Mucosa of stomach (tissue), 1 donor: Measurements from ENCODE around the gene MKRN3.

ENCODE experiments used
- H3K27me3 ChIP-seq: one replicate; pipeline ENCODE4 v1.7.0; 2013; ENCODE audit warnings: mild to moderate bottlenecking, low read length; ENCODE audit not compliant: control insufficient read depth, insufficient read depth
- H3K36me3 ChIP-seq: one replicate; pipeline ENCODE4 v1.7.0; 2013; ENCODE audit warnings: low read length; ENCODE audit not compliant: control insufficient read depth, insufficient read depth
- H3K4me1 ChIP-seq: one replicate; pipeline ENCODE4 v1.7.0; 2013; ENCODE audit warnings: mild to moderate bottlenecking, low read length; ENCODE audit not compliant: control insufficient read depth, insufficient read depth
- H3K4me3 ChIP-seq: one replicate; pipeline ENCODE4 v1.7.0; 2013; ENCODE audit warnings: low read length
- H3K9ac ChIP-seq: one replicate; pipeline ENCODE4 v1.7.0; 2013; ENCODE audit warnings: mild to moderate bottlenecking, low read length, moderate library complexity
- H3K9me3 ChIP-seq: one replicate; pipeline ENCODE4 v1.7.0; 2013; ENCODE audit warnings: mild to moderate bottlenecking, low read length, moderate library complexity; ENCODE audit not compliant: control insufficient read depth
- donor health status: Pancreatic carcinoma.

MKRN3 gene

GRCh38 chr15:23564821-23565394, 566 bp upstream of the MKRN3 start:
- Histone ChIP-seq H3K9ac (no peak overlapping the region), H3K9me3 (no peaks in the 10 kb centered on the region), H3K4me1 (no peaks in the 10 kb centered on the region), H3K36me3 (no peaks in the 10 kb centered on the region), H3K27me3 (no peaks in the 10 kb centered on the region), H3K4me3 (no peak overlapping the region)

GRCh38 chr15:23566071-23566554, 639 bp downstream of the MKRN3 start:
- no peaks in the 10 kb centered on the region for H3K9me3 ChIP-seq
- H3K27me3 ChIP-seq = no peaks in the 10 kb centered on the region
- H3K9ac ChIP-seq = no peak overlapping the region
- no peak overlapping the region for H3K4me3 ChIP-seq
- no peaks in the 10 kb centered on the region for H3K36me3 ChIP-seq
- H3K4me1 ChIP-seq = no peaks in the 10 kb centered on the region

- Histone ChIP-seq H3K27me3 (no peaks in the 10 kb centered on the region), H3K4me1 (no peaks in the 10 kb centered on the region), H3K4me3 (no peak overlapping the region), H3K9me3 (no peaks in the 10 kb centered on the region), H3K9ac (no peak overlapping the region), H3K36me3 (no peaks in the 10 kb centered on the region)
Measured at GRCh38 chr15:23566651-23567050, 1.2 kb downstream of the MKRN3 start.

- Histone ChIP-seq H3K27me3 (no peaks in the 10 kb centered on the region), H3K4me3 (no peak overlapping the region), H3K36me3 (no peaks in the 10 kb centered on the region), H3K9ac (no peak overlapping the region), H3K4me1 (no peaks in the 10 kb centered on the region), H3K9me3 (no peaks in the 10 kb centered on the region)
Measured at GRCh38 chr15:23567921-23568320, 2.4 kb downstream of the MKRN3 start.

GRCh38 chr15:23569151-23569925, 3.9 kb downstream of the MKRN3 start:
- Histone ChIP-seq H3K9ac (no peak overlapping the region), H3K4me3 (no peak overlapping the region), H3K9me3 (no peaks in the 10 kb centered on the region)

GRCh38 chr15:23570486-23570885, 5.0 kb downstream of the MKRN3 start:
- H3K4me1 ChIP-seq = no peaks in the 10 kb centered on the region
- H3K4me3 ChIP-seq = no peak overlapping the region
- H3K9ac ChIP-seq = no peak overlapping the region
- no peaks in the 10 kb centered on the region for H3K9me3 ChIP-seq
- no peaks in the 10 kb centered on the region for H3K36me3 ChIP-seq
- no peaks in the 10 kb centered on the region for H3K27me3 ChIP-seq

More at GRCh38 chr15:23569151-23569925, 3.9 kb downstream of the MKRN3 start:
- Histone ChIP-seq H3K27me3 (no peaks in the 10 kb centered on the region), H3K36me3 (no peaks in the 10 kb centered on the region), H3K4me1 (no peaks in the 10 kb centered on the region)

- no peaks in the 10 kb centered on the region for H3K36me3 ChIP-seq
- no peaks in the 10 kb centered on the region for H3K4me1 ChIP-seq
- H3K9me3 ChIP-seq = no peaks in the 10 kb centered on the region
- H3K9ac ChIP-seq = no peak overlapping the region
- no peak overlapping the region for H3K4me3 ChIP-seq
- no peaks in the 10 kb centered on the region for H3K27me3 ChIP-seq
Measured at GRCh38 chr15:23572844-23573243, 7.4 kb downstream of the MKRN3 start.

- Histone ChIP-seq H3K4me1 (no peaks in the 10 kb centered on the region), H3K36me3 (no peaks in the 10 kb centered on the region), H3K9me3 (no peaks in the 10 kb centered on the region), H3K9ac (no peak overlapping the region), H3K4me3 (no peak overlapping the region), H3K27me3 (no peaks in the 10 kb centered on the region)
Measured at GRCh38 chr15:23574742-23575141, 9.3 kb downstream of the MKRN3 start.

GRCh38 chr15:23576061-23576460, 10.6 kb downstream of the MKRN3 start:
- H3K4me1 ChIP-seq = no peaks in the 10 kb centered on the region
- no peaks in the 10 kb centered on the region for H3K36me3 ChIP-seq
- H3K4me3 ChIP-seq = no peak overlapping the region
- no peaks in the 10 kb centered on the region for H3K9me3 ChIP-seq
- no peak overlapping the region for H3K9ac ChIP-seq
- H3K27me3 ChIP-seq = no peaks in the 10 kb centered on the region

GRCh38 chr15:23578521-23579150, 13.2 kb downstream of the MKRN3 start:
- Histone ChIP-seq H3K27me3 (no peaks in the 10 kb centered on the region), H3K4me3 (no peak overlapping the region), H3K4me1 (no peaks in the 10 kb centered on the region), H3K36me3 (no peaks in the 10 kb centered on the region), H3K9me3 (peaks cover under 1% of the 10 kb centered on the region), H3K9ac (no peak overlapping the region)

GRCh38 chr15:23588268-23588667, 22.8 kb downstream of the MKRN3 start:
- H3K4me3 ChIP-seq = no peak overlapping the region
- H3K9me3 ChIP-seq = peaks cover 7% of the 10 kb centered on the region
- H3K36me3 ChIP-seq = no peaks in the 10 kb centered on the region
- H3K9ac ChIP-seq = no peak overlapping the region
- no peaks in the 10 kb centered on the region for H3K4me1 ChIP-seq
- H3K27me3 ChIP-seq = no peaks in the 10 kb centered on the region

- H3K4me3 ChIP-seq = no peak overlapping the region
- no peak overlapping the region for H3K9ac ChIP-seq
- no peaks in the 10 kb centered on the region for H3K4me1 ChIP-seq
- H3K9me3 ChIP-seq = peaks cover 3% of the 10 kb centered on the region
- no peaks in the 10 kb centered on the region for H3K27me3 ChIP-seq
- no peaks in the 10 kb centered on the region for H3K36me3 ChIP-seq
Measured at GRCh38 chr15:23589012-23589411, 23.5 kb downstream of the MKRN3 start.
